IPS-18c (cell line): ENCODE measurements around the gene IQUB.
"Not testable (repeated sequence)": the region's sequence is repeated elsewhere in the genome, so short reads cannot be mapped to it uniquely, and the experiment has no call there.

Experiments
- H3K4me3 ChIP-seq: 2 replicates; pipeline ENCODE4 v1.7.0; 2013; ENCODE audit warnings: low read depth, mild to moderate bottlenecking, low read length, moderate library complexity; ENCODE audit not compliant: insufficient read depth
- H3K9me3 ChIP-seq: one replicate; pipeline ENCODE4 v1.6.1; 2013; ENCODE audit warnings: mild to moderate bottlenecking, low read length, moderate library complexity; ENCODE audit not compliant: control insufficient read depth, insufficient read depth

The IQUB gene

GRCh38 chr7:123553159-123553558, 18.8 kb upstream of the IQUB start:
- Histone ChIP-seq H3K4me3 (no peak overlapping the region), H3K9me3 (no peaks in the 10 kb centered on the region)

- Histone ChIP-seq H3K4me3 (no peak overlapping the region), H3K9me3 (no peaks in the 10 kb centered on the region)
Measured at GRCh38 chr7:123552641-123553040, 18.2 kb upstream of the IQUB start.

GRCh38 chr7:123552134-123552533, 17.7 kb upstream of the IQUB start:
- H3K4me3 ChIP-seq, H3K9me3 ChIP-seq: not testable (repeated sequence)

- no peaks in the 10 kb centered on the region for H3K9me3 ChIP-seq
- no peak overlapping the region for H3K4me3 ChIP-seq
Measured at GRCh38 chr7:123548406-123548805, 14.0 kb upstream of the IQUB start.

GRCh38 chr7:123539871-123540270, 5.5 kb upstream of the IQUB start:
- Histone ChIP-seq H3K4me3 (no peak overlapping the region), H3K9me3 (no peaks in the 10 kb centered on the region)

GRCh38 chr7:123538897-123539296, 4.5 kb upstream of the IQUB start:
- no peak overlapping the region for H3K4me3 ChIP-seq
- H3K9me3 ChIP-seq = no peaks in the 10 kb centered on the region

GRCh38 chr7:123538189-123538714, 3.9 kb upstream of the IQUB start:
- no peak overlapping the region for H3K4me3 ChIP-seq

GRCh38 chr7:123537026-123537642, 2.7 kb upstream of the IQUB start:
- Histone ChIP-seq H3K9me3 (no peaks in the 10 kb centered on the region), H3K4me3 (no peak overlapping the region)

More at GRCh38 chr7:123538189-123538714, 3.9 kb upstream of the IQUB start:
- no peaks in the 10 kb centered on the region for H3K9me3 ChIP-seq

GRCh38 chr7:123535517-123535916, 1.1 kb upstream of the IQUB start:
- Histone ChIP-seq H3K4me3 (no peak overlapping the region), H3K9me3 (no peaks in the 10 kb centered on the region)

GRCh38 chr7:123533929-123534382, 439 bp downstream of the IQUB start:
- peak overlapping the region; percentile 65 for H3K4me3 ChIP-seq

GRCh38 chr7:123533553-123533917, 860 bp downstream of the IQUB start:
- H3K9me3 ChIP-seq = no peaks in the 10 kb centered on the region
- no peak overlapping the region for H3K4me3 ChIP-seq

More at GRCh38 chr7:123533929-123534382, 439 bp downstream of the IQUB start:
- H3K9me3 ChIP-seq = no peaks in the 10 kb centered on the region

GRCh38 chr7:123532788-123533552, 1.4 kb downstream of the IQUB start:
- peak overlapping the region; percentile 41; the same call in 1 of the 2 replicates for H3K4me3 ChIP-seq
- H3K9me3 ChIP-seq = not testable (repeated sequence)

GRCh38 chr7:123532343-123532742, 2.1 kb downstream of the IQUB start:
- peak overlapping the region; percentile 11; the same call in 1 of the 2 replicates for H3K4me3 ChIP-seq
- H3K9me3 ChIP-seq = not testable (repeated sequence)

GRCh38 chr7:123530035-123530591, 4.3 kb downstream of the IQUB start:
- H3K4me3 ChIP-seq, H3K9me3 ChIP-seq: not testable (repeated sequence)

- Histone ChIP-seq H3K4me3 (peak overlapping the region; percentile 28; the same call in 1 of the 2 replicates), H3K9me3 (no peaks in the 10 kb centered on the region)
Measured at GRCh38 chr7:123528265-123528664, 6.1 kb downstream of the IQUB start.

GRCh38 chr7:123527712-123528225, 6.6 kb downstream of the IQUB start:
- H3K4me3 ChIP-seq = peak overlapping the region; percentile 28; the same call in 1 of the 2 replicates
- H3K9me3 ChIP-seq = not testable (repeated sequence)

GRCh38 chr7:123526533-123526932, 7.9 kb downstream of the IQUB start:
- not testable (repeated sequence) for H3K4me3 ChIP-seq, H3K9me3 ChIP-seq

GRCh38 chr7:123522066-123522465, 12.3 kb downstream of the IQUB start:
- Histone ChIP-seq H3K9me3 (no peaks in the 10 kb centered on the region), H3K4me3 (no peak overlapping the region)
